WTC11 (cell line): ENCODE data around the gene SLC6A15. TPM values are rescaled to one million over a fixed set of nuclear protein-coding genes. Genes with fewer than 3 reads are reported as not detected.

ENCODE experiments used
- ATAC-seq: fragments of 200-7000 bp; cut with Tn5 transposase; 2 replicates; pipeline ENCODE4 v1.10.0; 2021; ENCODE audit warnings: mild to moderate bottlenecking, moderate library complexity
- CTCF ChIA-PET: fragments of 300-600 bp; sonication (Branson Sonifier 250); formaldehyde crosslinking; loops from one replicate; lab custom pipeline; 2021; ENCODE audit warnings: antibody characterized with exemption; lab: Charles Lee
- POLR2A ChIA-PET: fragments of 350-600 bp; sonication (Branson Sonifier 250); formaldehyde crosslinking; loops from one replicate; lab custom pipeline; 2021; ENCODE audit warnings: antibody characterized with exemption; lab: Charles Lee
- DNase-seq: peaks from one replicate; pipeline ENCODE4 v3.0.0; 2021; ENCODE audit warnings: low spot score
- H3K27ac Mint-ChIP-seq: 2 replicates; pipeline ENCODE4 v1.8.0; 2021; ENCODE audit warnings: mixed read lengths
- H3K27me3 Mint-ChIP-seq: 2 replicates; pipeline ENCODE4 v1.8.0; 2021; ENCODE audit warnings: low read depth, mild to moderate bottlenecking, moderate library complexity, mixed read lengths
- H3K36me3 Mint-ChIP-seq: 2 replicates; pipeline ENCODE4 v1.8.0; 2021; ENCODE audit warnings: mixed read lengths
- H3K4me1 Mint-ChIP-seq: 2 replicates; pipeline ENCODE4 v1.8.0; 2022; ENCODE audit warnings: mixed read lengths
- H3K4me3 Mint-ChIP-seq: 2 replicates; pipeline ENCODE4 v1.8.0; 2021; ENCODE audit warnings: mild to moderate bottlenecking, moderate library complexity, mixed read lengths
- H3K9me3 Mint-ChIP-seq: 2 replicates; pipeline ENCODE4 v1.8.0; 2021; ENCODE audit warnings: mixed read lengths
- CBFB ChIP-seq: sonication (generic); formaldehyde crosslinking; IDR thresholded peaks from 2 replicates; pipeline ENCODE4 v1.8.1; 2022; ENCODE audit warnings: mild to moderate bottlenecking, low read depth, missing genetic modification reagents
- CDX4 ChIP-seq: fragments of 250-450 bp; sonication (Bioruptor Pico); IDR thresholded peaks from 2 replicates; pipeline ENCODE4 v1.9.0; 2021; ENCODE audit warnings: moderate library complexity, mild to moderate bottlenecking, inconsistent platforms, borderline replicate concordance
- CREB1 ChIP-seq: sonication (generic); formaldehyde crosslinking; IDR thresholded peaks from 2 replicates; pipeline ENCODE4 v1.8.0; 2023; ENCODE audit warnings: mild to moderate bottlenecking, missing genetic modification reagents
- CREM ChIP-seq: sonication (generic); formaldehyde crosslinking; IDR thresholded peaks from 2 replicates; pipeline ENCODE4 v1.8.1; 2022; ENCODE audit warnings: mild to moderate bottlenecking, missing genetic modification reagents, moderate library complexity
- CTCF ChIP-seq: fragments of 200-600 bp; IDR thresholded peaks from 2 replicates; pipeline ENCODE4 v1.8.0; 2022; ENCODE audit warnings: antibody characterized with exemption
- E2F1 ChIP-seq: sonication (generic); formaldehyde crosslinking; IDR thresholded peaks from 2 replicates; pipeline ENCODE4 v1.8.0; 2022; ENCODE audit warnings: mild to moderate bottlenecking, missing genetic modification reagents
- EMX1 ChIP-seq: fragments of 250-450 bp; sonication (Bioruptor Pico); IDR thresholded peaks from 2 replicates; pipeline ENCODE4 v1.8.0; 2021; ENCODE audit warnings: mild to moderate bottlenecking
- FOXJ3 ChIP-seq: sonication (generic); formaldehyde crosslinking; IDR thresholded peaks from 2 replicates; pipeline ENCODE4 v1.9.0; 2021; ENCODE audit warnings: missing genetic modification reagents, mild to moderate bottlenecking, borderline replicate concordance
- HMGA2 ChIP-seq: fragments of 250-450 bp; sonication (Bioruptor Pico); IDR thresholded peaks from 2 replicates; pipeline ENCODE4 v1.4.0; 2021; ENCODE audit warnings: mild to moderate bottlenecking, moderate library complexity
- IRF2 ChIP-seq: sonication (generic); formaldehyde crosslinking; IDR thresholded peaks from 2 replicates; pipeline ENCODE4 v1.8.0; 2022; ENCODE audit warnings: low read depth, missing genetic modification reagents, borderline replicate concordance
- MAX ChIP-seq: sonication (generic); formaldehyde crosslinking; IDR thresholded peaks from 2 replicates; pipeline ENCODE4 v1.8.0; 2022; ENCODE audit warnings: mild to moderate bottlenecking, missing genetic modification reagents
- NFYB ChIP-seq: sonication (generic); formaldehyde crosslinking; conservative IDR thresholded peaks from 2 replicates; pipeline ENCODE4 v1.8.0; 2022; ENCODE audit warnings: low read depth, missing genetic modification reagents
- NR2C2 ChIP-seq: sonication (generic); formaldehyde crosslinking; IDR thresholded peaks from 2 replicates; pipeline ENCODE4 v1.8.0; 2022; ENCODE audit warnings: mild to moderate bottlenecking, missing genetic modification reagents
- TCF7 ChIP-seq: sonication (generic); formaldehyde crosslinking; IDR thresholded peaks from 2 replicates; pipeline ENCODE4 v1.8.0; 2022; ENCODE audit warnings: mild to moderate bottlenecking, low read depth, missing genetic modification reagents, moderate library complexity
- TP53 ChIP-seq: sonication (generic); formaldehyde crosslinking; IDR thresholded peaks from 2 replicates; pipeline ENCODE4 v1.8.1; 2023; ENCODE audit warnings: mild to moderate bottlenecking, missing genetic modification reagents
- ZBTB43 ChIP-seq: sonication (generic); formaldehyde crosslinking; IDR thresholded peaks from 2 replicates; pipeline ENCODE4 v1.8.1; 2023; ENCODE audit warnings: mild to moderate bottlenecking, missing genetic modification reagents
- ZNF138 ChIP-seq: sonication (generic); formaldehyde crosslinking; conservative IDR thresholded peaks from 2 replicates; pipeline ENCODE4 v1.8.1; 2022; ENCODE audit warnings: mild to moderate bottlenecking, moderate library complexity, missing genetic modification reagents
- ZNF263 ChIP-seq: sonication (generic); formaldehyde crosslinking; IDR thresholded peaks from 2 replicates; pipeline ENCODE4 v1.8.1; 2022; ENCODE audit warnings: low read depth, mild to moderate bottlenecking, moderate library complexity, missing genetic modification reagents
- total RNA-seq: library from RNA; stranded (reverse); gene quantifications from 3 replicates; pipeline ENCODE4 v1.2.3, GENCODE V29; 2021

SLC6A15 gene
- total RNA-seq, 1 experiment from 2014 or later = 27.0 TPM

- peak; percentile 60; the same call in 1 of the 2 replicates for TF ChIP-seq MAX (CRISPR knock-in tag)
- no peak for TF ChIP-seq EMX1 (CRISPR knock-in tag)
- peak; percentile 68; the same call in 1 of the 2 replicates for TF ChIP-seq ZBTB43 (CRISPR knock-in tag)
- no peak for TF ChIP-seq TP53 (CRISPR knock-in tag)
- no peak for TF ChIP-seq TCF7
- TF ChIP-seq CDX4 = no peak
- no peak for TF ChIP-seq E2F1 (CRISPR knock-in tag)
- no peak for TF ChIP-seq IRF2
These were observed 1.1 kb downstream of the SLC6A15 start (continued) for GRCh38 chr12:84911271-84912197.

- Mint-ChIP-seq H3K4me3 (peak overlapping the region; percentile 93), H3K27me3 (peaks cover 8% of the 10 kb centered on the region), H3K4me1 (peaks cover 16% of the 10 kb centered on the region), H3K36me3 (no peaks in the 10 kb centered on the region), H3K9me3 (no peaks in the 10 kb centered on the region), H3K27ac (peak overlapping the region; percentile 86)
- no peak for DNase-seq
- 0 out of 2 replicates have a peak, but pooled peaks have one; percentile 1 for ATAC-seq
- TF ChIP-seq CREB1 (CRISPR knock-in tag) (no peak), CREM (CRISPR knock-in tag) (0 out of 2 replicates have a peak, but pooled peaks have one; percentile 10), NFYB (CRISPR knock-in tag) (no peak), IRF2 (no peak), ZNF138 (CRISPR knock-in tag) (no peak)
- ChIA-PET POLR2A (no interaction called here), CTCF (interaction anchor here (2.1 to 2.2 kb wide), 2 partner anchors 118 to 125 kb away, joined by 6 to 30 read pairs; partner anchors contain the start of genes LRRIQ1 and TSPAN19)
These were observed 1.9 kb downstream of the SLC6A15 start for GRCh38 chr12:84910549-84911241.

GRCh38 chr12:84904051-84904450, 8.5 kb downstream of the SLC6A15 start:
- ChIA-PET CTCF (interaction anchor here (1.2 kb wide), 1 partner anchor 125 kb away, joined by 3 read pairs; no protein-coding TSS in a partner anchor), POLR2A (interaction anchor here (0.6 kb wide), 1 partner anchor 8 kb away, joined by 3 read pairs; no protein-coding TSS in a partner anchor)
- H3K4me1 Mint-ChIP-seq = peaks cover 9% of the 10 kb centered on the region
- DNase-seq (no peak), ATAC-seq (peak; percentile 34)
- no peaks in the 10 kb centered on the region for H3K27me3 Mint-ChIP-seq
- H3K36me3 Mint-ChIP-seq = no peaks in the 10 kb centered on the region
- TF ChIP-seq FOXJ3 (CRISPR knock-in tag) (no peak), CTCF (no peak), ZNF263 (CRISPR knock-in tag) (no peak), IRF2 (no peak), EMX1 (CRISPR knock-in tag) (no peak), CBFB (CRISPR knock-in tag) (no peak), TP53 (CRISPR knock-in tag) (no peak), NR2C2 (no peak), HMGA2 (no peak)
- no peak overlapping the region for H3K27ac Mint-ChIP-seq
- H3K4me3 Mint-ChIP-seq = no peak overlapping the region
- no peaks in the 10 kb centered on the region for H3K9me3 Mint-ChIP-seq
